GM18520 (cell line): ENCODE data around the gene GNGT1.

ENCODE experiments used
- ATAC-seq: cut with Tn5 transposase; IDR thresholded peaks from one replicate; pipeline ENCODE4 v1.9.1; 2021; ENCODE audit not compliant: unreplicated experiment

GNGT1 gene

GRCh38 chr7:93938293-93938692 is 31.9 kb downstream of the GNGT1 start:
- ATAC-seq: no peak

DNA sequence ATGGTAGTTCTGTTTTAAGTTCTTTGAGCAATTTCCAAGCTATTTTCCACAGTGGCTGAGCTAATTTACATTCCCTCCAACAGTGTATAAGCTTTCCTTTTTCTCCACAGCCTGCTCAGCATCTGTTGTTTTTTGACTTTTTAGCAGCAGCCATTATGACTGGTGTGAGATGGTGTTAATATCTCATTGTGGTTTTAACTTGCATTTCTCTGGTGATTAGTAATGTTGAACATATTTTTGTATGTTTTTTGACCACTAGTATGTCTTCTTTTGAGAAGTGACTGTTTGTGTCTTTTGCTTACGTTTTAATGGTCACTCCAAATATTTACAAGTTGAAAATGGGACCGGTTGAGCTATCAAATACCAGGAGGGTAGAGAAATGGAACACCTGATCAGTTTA is 35.6 kb downstream of the GNGT1 start:
- no peak for ATAC-seq

DNA sequence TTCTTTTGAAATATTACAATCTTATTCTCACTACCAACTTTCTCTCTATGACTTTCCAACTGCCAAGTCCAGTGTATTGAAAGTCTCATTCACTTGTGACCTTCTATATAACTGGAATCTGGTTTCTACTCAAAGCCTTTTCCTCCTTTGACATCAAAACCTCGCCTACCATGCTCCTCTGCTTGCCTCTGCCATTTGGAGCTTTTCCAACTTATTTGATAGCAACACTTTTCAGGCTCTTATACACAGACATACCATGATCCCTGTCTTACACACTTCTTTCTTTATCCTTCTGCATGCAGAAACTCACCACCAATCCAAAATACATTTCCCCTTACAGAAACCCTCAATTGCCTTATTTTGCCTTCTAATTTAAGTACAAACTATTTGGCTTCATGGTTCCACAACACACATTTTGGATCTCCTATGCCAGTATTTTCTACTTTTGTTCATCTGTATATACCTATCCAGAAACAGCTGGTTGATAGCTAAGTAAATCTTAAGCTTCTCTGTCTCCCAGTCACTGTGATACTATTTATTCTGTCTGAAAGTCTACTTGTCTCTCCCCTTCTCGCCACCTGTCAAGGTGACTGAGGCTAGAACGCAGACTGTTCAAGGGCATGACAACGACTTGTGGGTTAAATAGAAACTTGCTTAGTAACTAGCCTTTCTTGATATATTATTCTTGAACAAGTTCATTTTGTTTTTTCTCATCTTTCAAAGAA is 37.6 kb downstream of the GNGT1 start:
- ATAC-seq: no peak

- ATAC-seq: no peak
These were observed 38.3 kb downstream of the GNGT1 start for GRCh38 chr7:93944673-93945072.

GRCh38 chr7:93945083-93945482 is 38.7 kb downstream of the GNGT1 start:
- no peak for ATAC-seq

- no peak for ATAC-seq
These were observed 39.6 kb downstream of the GNGT1 start for GRCh38 chr7:93945756-93946535.

DNA sequence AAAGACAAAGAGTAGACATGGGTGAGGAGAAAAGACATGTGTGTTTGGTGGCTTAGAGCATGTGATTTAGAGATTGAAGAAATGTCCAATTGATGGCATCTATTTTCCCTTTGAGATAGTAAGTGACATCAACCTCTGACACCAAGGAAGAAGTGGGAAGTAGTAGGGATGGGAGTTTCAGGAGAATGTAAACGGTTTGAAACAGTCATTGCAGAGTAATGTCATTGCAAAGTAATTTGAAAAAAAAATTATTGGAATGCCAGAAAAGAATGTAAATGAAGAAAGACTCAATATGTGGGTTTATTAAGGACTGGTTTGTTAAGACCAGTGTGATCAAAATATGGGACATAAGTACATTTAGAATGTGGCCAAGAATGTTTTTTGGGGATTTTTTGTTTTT is 41.7 kb downstream of the GNGT1 start:
- no peak for ATAC-seq

GRCh38 chr7:93948873-93949272 is 42.5 kb downstream of the GNGT1 start:
- ATAC-seq: no peak

GRCh38 chr7:93949423-93949822 is 43.1 kb downstream of the GNGT1 start:
- no peak for ATAC-seq

GRCh38 chr7:93955304-93955703 is 48.9 kb downstream of the GNGT1 start:
- ATAC-seq: peak; percentile 81

- no peak for ATAC-seq
These were observed 51.4 kb downstream of the GNGT1 start for GRCh38 chr7:93957767-93958166.

DNA sequence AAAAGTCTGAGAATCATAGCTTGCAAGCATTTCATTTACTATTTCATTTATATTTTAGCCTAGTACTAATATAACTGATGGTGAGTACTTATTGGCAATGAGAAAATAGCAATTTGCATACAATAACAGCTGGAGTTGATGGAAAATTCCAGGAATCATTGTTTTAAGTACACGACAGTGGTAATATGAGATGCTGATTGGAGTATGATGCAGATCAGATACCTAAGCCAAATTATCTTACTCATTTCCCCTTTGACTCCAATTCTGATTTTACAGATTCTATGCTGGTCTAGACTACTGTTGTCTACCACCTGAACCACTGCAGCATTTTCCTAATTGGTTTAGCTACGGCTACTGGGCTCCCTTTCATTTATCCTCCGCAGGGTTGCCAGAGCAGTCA is 51.8 kb downstream of the GNGT1 start:
- no peak for ATAC-seq

DNA sequence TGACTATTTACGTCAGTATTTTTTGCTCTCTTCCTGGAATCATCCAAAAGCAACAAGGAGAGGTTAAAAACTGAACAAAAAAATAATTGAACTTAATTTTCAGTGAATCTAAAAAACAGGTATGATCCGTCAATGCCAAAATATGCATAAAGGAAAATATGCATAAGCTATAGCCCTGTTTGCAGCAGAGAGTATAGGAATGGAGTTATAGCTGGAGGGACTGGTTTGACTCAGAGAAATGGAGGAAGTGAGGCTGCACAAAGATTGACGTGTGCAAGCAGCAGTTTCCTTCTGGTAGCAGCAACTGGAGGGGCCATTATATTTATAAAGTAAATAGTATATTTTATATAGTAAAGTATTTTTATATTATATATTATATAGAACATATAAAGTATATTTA is 52.3 kb downstream of the GNGT1 start:
- ATAC-seq: no peak
